ENCODE results near the gene TBL1XR1. TPM values are rescaled to one million over a fixed set of nuclear protein-coding genes. Genes with fewer than 3 reads are reported as not detected.

The TBL1XR1 gene
- total and polyA plus RNA-seq, 2 donors (not counting 3 experiments of a cell fraction or from before 2014, with no cell fraction given): 26.9 to 146 TPM

DNA sequence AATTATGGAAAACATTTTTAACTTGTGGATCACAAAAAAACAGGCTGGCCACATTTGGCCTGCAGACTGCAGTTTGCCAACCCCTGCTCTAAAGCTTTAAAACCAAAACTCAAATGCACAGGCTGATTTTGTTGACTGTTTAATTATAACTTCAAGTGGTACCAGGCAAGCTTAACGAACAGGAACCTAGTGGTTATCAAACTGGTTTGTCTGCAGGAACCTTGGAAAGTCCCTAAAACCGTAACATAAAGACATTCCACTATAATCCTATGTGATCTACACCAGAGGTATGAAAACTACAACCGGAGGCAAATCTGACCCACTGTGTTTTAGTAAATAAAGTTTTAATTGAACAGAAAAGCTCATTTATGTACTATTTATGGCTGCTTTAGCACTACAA is 52.4 kb downstream of the TBL1XR1 start:
- Histone ChIP-seq H3K27ac (ENCODE audit: insufficient read depth, low read depth, low read length) (no peak overlapping the region), H3K4me3 (replicated peaks in 1 of 3; ENCODE audit: insufficient read depth in 1 of 3, low read depth in 1 of 3, low read length in 3 of 3) (no peak overlapping the region), H3K79me2 (ENCODE audit: control insufficient read depth, insufficient read depth, low read length) (peaks cover 97% of the 10 kb centered on the region), H3K9ac (replicated peaks; ENCODE audit: extremely low read depth, insufficient read depth, low read length) (no peak overlapping the region), H2AFZ (ENCODE audit: low read depth, low read length) (no peak overlapping the region), H3K9me3 (replicated peaks; ENCODE audit: control insufficient read depth, insufficient read depth, low read length) (no peaks in the 10 kb centered on the region), H3K9me1 (replicated peaks; ENCODE audit: control insufficient read depth, extremely low read depth, insufficient read depth, low read length) (no peaks in the 10 kb centered on the region), H3K4me2 (ENCODE audit: insufficient read depth, low read length) (no peak overlapping the region), H3K27me3 (ENCODE audit: control insufficient read depth in 2 of 2, insufficient read depth in 2 of 2, low read length in 2 of 2) (no peaks in the 10 kb centered on the region), H3K4me1 (ENCODE audit: control insufficient read depth, extremely low read depth, insufficient read depth, low read length) (no peaks in the 10 kb centered on the region), H3K36me3 (ENCODE audit: control insufficient read depth in 2 of 2, extremely low read depth in 1 of 2, insufficient read depth in 2 of 2, low read length in 2 of 2) (peaks cover 0 to 3% of the 10 kb centered on the region in 2 experiments), H4K20me1 (replicated peaks; ENCODE audit: control insufficient read depth, extremely low read depth, insufficient read depth, low read length) (peaks cover 14% of the 10 kb centered on the region)
- POLR2A ChIA-PET: no interaction called here
- CTCF ChIA-PET: no interaction called here
- BruUV-seq (replicated peaks): no TSS peak
- dilution Hi-C loops (cut with MboI; ENCODE audit: extremely low pct_ligation_motif_present, low sequenced_read_pairs) (no loop called here), intact Hi-C loops (cut with micrococcal nuclease) (loop anchor here (10.0 kb wide), 1 partner anchor 1240 kb away; no protein-coding TSS in a partner anchor)
- FAIRE-seq (no peak), DNase-seq (ENCODE audit: low read depth, low spot score) (no peak)
- TF ChIP-seq, protein P1, sequence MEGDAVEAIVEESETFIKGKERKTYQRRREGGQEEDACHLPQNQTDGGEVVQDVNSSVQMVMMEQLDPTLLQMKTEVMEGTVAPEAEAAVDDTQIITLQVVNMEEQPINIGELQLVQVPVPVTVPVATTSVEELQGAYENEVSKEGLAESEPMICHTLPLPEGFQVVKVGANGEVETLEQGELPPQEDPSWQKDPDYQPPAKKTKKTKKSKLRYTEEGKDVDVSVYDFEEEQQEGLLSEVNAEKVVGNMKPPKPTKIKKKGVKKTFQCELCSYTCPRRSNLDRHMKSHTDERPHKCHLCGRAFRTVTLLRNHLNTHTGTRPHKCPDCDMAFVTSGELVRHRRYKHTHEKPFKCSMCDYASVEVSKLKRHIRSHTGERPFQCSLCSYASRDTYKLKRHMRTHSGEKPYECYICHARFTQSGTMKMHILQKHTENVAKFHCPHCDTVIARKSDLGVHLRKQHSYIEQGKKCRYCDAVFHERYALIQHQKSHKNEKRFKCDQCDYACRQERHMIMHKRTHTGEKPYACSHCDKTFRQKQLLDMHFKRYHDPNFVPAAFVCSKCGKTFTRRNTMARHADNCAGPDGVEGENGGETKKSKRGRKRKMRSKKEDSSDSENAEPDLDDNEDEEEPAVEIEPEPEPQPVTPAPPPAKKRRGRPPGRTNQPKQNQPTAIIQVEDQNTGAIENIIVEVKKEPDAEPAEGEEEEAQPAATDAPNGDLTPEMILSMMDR (IDR thresholded peaks at IDR 0.05; ENCODE audit: extremely low read depth in 1 of 2, insufficient read depth in 1 of 2, low read depth in 1 of 2, low read length in 2 of 2): no peak
- TF ChIP-seq MYC (IDR thresholded peaks at IDR 0.05; ENCODE audit: low read depth, low read length) (no peak), POLR2A (IDR thresholded peaks at IDR 0.05; ENCODE audit: low read depth, low read length) (no peak)

DNA sequence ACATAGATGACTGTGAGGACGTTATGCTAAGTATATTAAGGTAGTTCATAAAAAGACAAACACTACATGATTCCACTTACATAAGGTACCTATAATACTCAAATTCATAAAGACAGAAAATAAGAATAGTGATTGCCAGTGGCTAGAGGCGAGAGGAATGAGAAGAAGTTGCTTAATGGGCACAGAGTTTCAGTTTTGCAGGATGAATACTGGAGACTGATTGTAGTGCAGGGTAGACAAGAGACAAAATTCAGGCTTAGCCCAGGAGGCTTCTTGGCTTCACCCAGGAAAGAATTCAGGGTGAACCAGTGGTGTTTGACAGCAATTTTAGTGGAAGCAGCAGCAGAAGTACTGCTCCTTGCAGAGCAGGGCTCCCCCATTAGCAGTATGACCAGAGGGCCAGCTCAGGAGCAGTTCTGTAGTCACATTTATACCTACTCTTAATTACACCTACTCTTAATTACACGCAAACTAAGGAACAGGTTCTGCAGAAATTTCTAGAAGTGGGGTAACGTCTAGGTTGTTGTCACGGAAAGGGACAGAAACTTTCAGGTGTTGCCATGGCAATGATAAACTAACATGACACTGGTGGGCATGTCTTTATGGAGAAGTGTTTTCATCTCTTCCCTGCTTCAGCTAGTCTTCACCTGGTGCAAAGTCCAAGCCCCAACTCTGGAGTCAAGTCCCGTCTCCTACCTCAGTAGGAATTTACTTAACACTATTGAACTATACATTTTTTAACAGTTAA is 55.2 kb downstream of the TBL1XR1 start:
- DNase-seq (ENCODE audit: low read depth, low spot score): no peak
- Histone ChIP-seq H3K4me2 (ENCODE audit: insufficient read depth, low read length) (no peak overlapping the region), H4K20me1 (replicated peaks; ENCODE audit: control insufficient read depth, extremely low read depth, insufficient read depth, low read length) (peaks cover 10% of the 10 kb centered on the region)

More for the DNA sequence above, 55.2 kb downstream of the TBL1XR1 start:
- intact Hi-C loops (cut with micrococcal nuclease): loop anchor here (10.0 kb wide), 1 partner anchor 1243 kb away; no protein-coding TSS in a partner anchor
- BruUV-seq (replicated peaks): no TSS peak
- Histone ChIP-seq H3K79me2 (ENCODE audit: control insufficient read depth, insufficient read depth, low read length) (peaks cover 98% of the 10 kb centered on the region), H3K27ac (ENCODE audit: insufficient read depth, low read depth, low read length) (no peak overlapping the region), H3K4me3 (replicated peaks in 1 of 3; ENCODE audit: insufficient read depth in 1 of 3, low read depth in 1 of 3, low read length in 3 of 3) (no peak overlapping the region), H2AFZ (ENCODE audit: low read depth, low read length) (no peak overlapping the region), H3K9me1 (replicated peaks; ENCODE audit: control insufficient read depth, extremely low read depth, insufficient read depth, low read length) (no peaks in the 10 kb centered on the region), H3K4me1 (ENCODE audit: control insufficient read depth, extremely low read depth, insufficient read depth, low read length) (no peaks in the 10 kb centered on the region), H3K36me3 (ENCODE audit: control insufficient read depth in 2 of 2, extremely low read depth in 1 of 2, insufficient read depth in 2 of 2, low read length in 2 of 2) (peaks cover 0 to 3% of the 10 kb centered on the region in 2 experiments), H3K9me3 (replicated peaks; ENCODE audit: control insufficient read depth, insufficient read depth, low read length) (no peaks in the 10 kb centered on the region), H3K27me3 (ENCODE audit: control insufficient read depth in 2 of 2, insufficient read depth in 2 of 2, low read length in 2 of 2) (no peaks in the 10 kb centered on the region), H3K9ac (replicated peaks; ENCODE audit: extremely low read depth, insufficient read depth, low read length) (no peak overlapping the region)
- dilution Hi-C loops (cut with MboI; ENCODE audit: extremely low pct_ligation_motif_present, low sequenced_read_pairs): no loop called here
- ChIA-PET POLR2A (no interaction called here), CTCF (no interaction called here)
- TF ChIP-seq MYC (IDR thresholded peaks at IDR 0.05; ENCODE audit: low read depth, low read length) (no peak), POLR2AphosphoS5 (IDR thresholded peaks at IDR 0.05; ENCODE audit: insufficient read depth, low read depth, low read length) (no peak), POLR2A (IDR thresholded peaks at IDR 0.05; ENCODE audit: low read depth, low read length) (no peak), GATA2 (IDR thresholded peaks at IDR 0.05; ENCODE audit: insufficient read depth, insufficient read length, low read depth, low read length) (no peak), EZH2 (IDR thresholded peaks at IDR 0.05; ENCODE audit: borderline replicate concordance, low read depth, low read length, severe bottlenecking) (no peak), JUN (IDR thresholded peaks at IDR 0.05; ENCODE audit: borderline replicate concordance, insufficient read depth, insufficient read length, low read depth) (no peak), FOS (IDR thresholded peaks at IDR 0.05; ENCODE audit: borderline replicate concordance, insufficient read depth, low read length) (no peak)
- TF ChIP-seq, protein P1 (IDR thresholded peaks at IDR 0.05; ENCODE audit: extremely low read depth in 1 of 2, insufficient read depth in 1 of 2, low read depth in 1 of 2, low read length in 2 of 2): no peak
- TF ChIP-seq, protein P2, sequence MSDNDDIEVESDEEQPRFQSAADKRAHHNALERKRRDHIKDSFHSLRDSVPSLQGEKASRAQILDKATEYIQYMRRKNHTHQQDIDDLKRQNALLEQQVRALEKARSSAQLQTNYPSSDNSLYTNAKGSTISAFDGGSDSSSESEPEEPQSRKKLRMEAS (IDR thresholded peaks at IDR 0.05; ENCODE audit: insufficient read depth, insufficient read length): no peak
- no peak for FAIRE-seq

Data from endothelial cell of umbilical vein (primary cell).